CD14-positive monocyte (primary cell): ENCODE data around the gene HOXA7. TPM values are rescaled to one million over a fixed set of nuclear protein-coding genes. Genes with fewer than 3 reads are reported as not detected.

Source experiments
- DNase-seq, 3 donors: peaks; one replicate each; pipeline ENCODE4 v3.0.0-alpha.2; 2011 to 2022
- H2AFZ ChIP-seq: 2 replicates; pipeline ENCODE4 v1.6.0; 2012; ENCODE audit warnings: mild to moderate bottlenecking, low read depth, low read length, inconsistent platforms; ENCODE audit not compliant: insufficient read depth, poor library complexity, severe bottlenecking
- H3K27ac ChIP-seq, 2 donors: 1 replicate in 1 of 2; 2 replicates in 1 of 2; pipeline ENCODE4 v1.5.1; 2012 to 2013; ENCODE audit warnings: low read length in 2 of 2, control low read depth in 1 of 2, inconsistent platforms in 1 of 2, low read depth in 1 of 2, mild to moderate bottlenecking in 1 of 2
- H3K27me3 ChIP-seq, 2 donors: one replicate each; pipeline versions ENCODE4 v1.6.0 to v1.6.1; 2011 to 2013; ENCODE audit warnings: low read length in 2 of 2; ENCODE audit not compliant: control insufficient read depth in 2 of 2, insufficient read depth in 2 of 2
- H3K36me3 ChIP-seq, 2 donors: replicated peaks in 1 of 2; 1 replicate in 1 of 2; 2 replicates in 1 of 2; pipeline versions ENCODE4 v1.5.1 to v1.6.1; 2012 to 2013; ENCODE audit warnings: low read length in 2 of 2, control low read depth in 1 of 2, inconsistent platforms in 1 of 2, mild to moderate bottlenecking in 1 of 2; ENCODE audit not compliant: insufficient read depth in 2 of 2, control insufficient read depth in 1 of 2
- H3K4me1 ChIP-seq, 2 donors: 1 replicate in 1 of 2; 2 replicates in 1 of 2; pipeline versions ENCODE4 v1.5.1 to v1.6.1; 2012 to 2013; ENCODE audit warnings: low read length in 2 of 2, control low read depth in 1 of 2, inconsistent platforms in 1 of 2, mild to moderate bottlenecking in 1 of 2, moderate library complexity in 1 of 2; ENCODE audit not compliant: insufficient read depth in 2 of 2, control insufficient read depth in 1 of 2
- H3K4me2 ChIP-seq: replicated peaks from 2 replicates; pipeline ENCODE3; 2012; ENCODE audit warnings: low read length, moderate library complexity, mild to moderate bottlenecking; ENCODE audit not compliant: poor library complexity, severe bottlenecking; ENCODE audit errors: extremely low read depth
- H3K4me3 ChIP-seq, 3 experiments: fragments of 200-600 bp in 1 of 3; sonication (generic) in 1 of 3; replicated peaks in 1 of 3; 1 replicate in 2 of 3; 2 replicates in 1 of 3; pipeline ENCODE4 v1.5.1; 2011 to 2013; ENCODE audit warnings: low read length in 3 of 3, mild to moderate bottlenecking in 3 of 3, control low read depth in 2 of 3, low read depth in 2 of 3, inconsistent platforms in 1 of 3, moderate library complexity in 1 of 3
- H3K79me2 ChIP-seq: 2 replicates; pipeline ENCODE4 v1.6.0; 2012; ENCODE audit warnings: mild to moderate bottlenecking, control low read depth, inconsistent platforms, low read length, moderate library complexity; ENCODE audit not compliant: insufficient read depth
- H3K9ac ChIP-seq: 2 replicates; pipeline ENCODE4 v1.6.0; 2017; ENCODE audit warnings: low read length, mild to moderate bottlenecking; ENCODE audit not compliant: insufficient read depth, poor library complexity, severe bottlenecking
- H3K9me3 ChIP-seq, 2 donors: replicated peaks in 1 of 2; 1 replicate in 1 of 2; 2 replicates in 1 of 2; pipeline versions ENCODE4 v1.5.1 to v1.6.1; 2012 to 2013; ENCODE audit warnings: low read length in 2 of 2, control low read depth in 1 of 2; ENCODE audit not compliant: control insufficient read depth in 1 of 2, insufficient read depth in 1 of 2
- H4K20me1 ChIP-seq: 2 replicates; pipeline ENCODE4 v1.6.0; 2012; ENCODE audit warnings: mild to moderate bottlenecking, low read length, control low read depth, moderate library complexity; ENCODE audit not compliant: insufficient read depth
- H3K27ac Mint-ChIP-seq, 7 donors: one replicate each; pipeline ENCODE4 v1.8.0; 2020; ENCODE audit warnings: mild to moderate bottlenecking in 7 of 7, mixed read lengths in 7 of 7, moderate library complexity in 6 of 7, inconsistent platforms in 2 of 7
- H3K27me3 Mint-ChIP-seq, 3 donors: one replicate each; pipeline ENCODE4 v1.8.0; 2021 to 2022; ENCODE audit warnings: low read depth in 3 of 3, mild to moderate bottlenecking in 3 of 3, mixed read lengths in 3 of 3, moderate library complexity in 3 of 3, inconsistent platforms in 1 of 3
- H3K36me3 Mint-ChIP-seq, 2 donors: one replicate each; pipeline ENCODE4 v1.8.0; 2020; ENCODE audit warnings: mixed read lengths in 2 of 2, inconsistent platforms in 1 of 2, mild to moderate bottlenecking in 1 of 2
- H3K4me1 Mint-ChIP-seq: one replicate; pipeline ENCODE4 v1.8.0; 2020; ENCODE audit warnings: mild to moderate bottlenecking, mixed read lengths
- H3K4me3 Mint-ChIP-seq, 2 donors: one replicate each; pipeline ENCODE4 v1.8.0; 2020; ENCODE audit warnings: mild to moderate bottlenecking in 2 of 2, mixed read lengths in 2 of 2, moderate library complexity in 1 of 2
- H3K9me3 Mint-ChIP-seq, 7 donors: one replicate each; pipeline ENCODE4 v1.8.0; 2020 to 2022; ENCODE audit warnings: mixed read lengths in 7 of 7, mild to moderate bottlenecking in 6 of 7, moderate library complexity in 6 of 7, inconsistent platforms in 2 of 7
- WGBS: methylation state at CpG from one replicate; pipeline ENCODE4 v1.1.5; 2013; ENCODE audit warnings: missing lambda C conversion rate; ENCODE audit not compliant: insufficient coverage; 5-methylcytosine and 5-hydroxymethylcytosine counted together
- intact Hi-C, 2 donors: fragments of 100-400 bp; cut with micrococcal nuclease; formaldehyde crosslinking; loops; one replicate each; pipeline versions ENCODE4 v1.15.0 to v1.15.1; 2023
- polyA plus RNA-seq, 3 donors: library from polyadenylated mRNA; depleted of rRNA in 1 of 3; unstranded in 2 of 3; stranded (reverse) in 1 of 3; fragments of 300-500 nt in 2 of 3; fragments of >200 nt in 1 of 3; fragmentation: Illumina TruSeq in 2 of 3; gene quantifications; 1 replicate in 2 of 3; 2 replicates in 1 of 3; pipeline ENCODE4 v1.2.3, GENCODE V29; 2012 to 2021
- TF ChIP-seq, protein P1 (sequence below): fragments of 200-600 bp; IDR thresholded peaks from one replicate; pipeline ENCODE4 v1.8.0; 2022; ENCODE audit warnings: antibody characterized with exemption, mild to moderate bottlenecking

HOXA7 gene
- polyA plus RNA-seq, 3 donors = not detected

DNA sequence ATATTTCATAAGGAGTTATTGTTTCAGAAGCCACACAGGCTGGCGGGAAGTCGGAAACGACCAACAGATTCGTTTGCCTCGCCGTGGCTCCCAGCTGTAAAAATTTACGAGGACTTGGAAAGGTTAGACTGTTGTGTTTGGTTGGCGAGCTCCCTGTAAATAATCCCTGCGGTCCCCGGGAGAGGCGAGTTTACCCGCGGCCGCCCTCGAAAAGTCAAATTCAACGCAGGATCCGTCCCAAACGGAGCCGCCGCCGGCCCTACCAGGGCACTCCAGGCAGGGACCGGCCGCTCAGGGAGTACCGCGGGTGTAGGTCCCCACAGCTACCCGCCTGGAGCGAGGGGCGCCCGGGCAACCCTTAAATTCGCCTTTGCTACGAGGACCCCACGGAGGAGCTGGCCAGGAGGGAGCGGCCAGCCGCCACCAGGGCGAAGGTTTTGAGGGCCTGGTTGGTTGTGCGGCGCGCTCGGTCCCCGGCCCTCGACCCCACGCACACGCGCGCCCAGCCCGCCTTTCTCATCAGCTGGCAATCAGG lies 9.6 kb upstream of the HOXA7 start:
- under 1% methylated on average over 46 of the region's 46 CpGs for WGBS
- peak overlapping the region; percentile 69 for H3K4me2 ChIP-seq

More for the DNA sequence above, 9.6 kb upstream of the HOXA7 start:
- Histone ChIP-seq H3K27ac (no peak overlapping the region), H3K9ac (peak overlapping the region; percentile 33), H2AFZ (peak overlapping the region; percentile 79), H4K20me1 (peaks cover 9% of the 10 kb centered on the region), H3K4me1 (peaks cover 68 to 88% of the 10 kb centered on the region in 2 donors), H3K79me2 (peaks cover 7% of the 10 kb centered on the region), H3K9me3 (peaks cover 18 to 39% of the 10 kb centered on the region in 2 donors), H3K4me3 (peak overlapping the region; percentile 2 to 74 (median 40)), H3K27me3 (peaks cover 59 to 96% of the 10 kb centered on the region in 2 donors), H3K36me3 (no peaks in the 10 kb centered on the region)
- H3K4me3 Mint-ChIP-seq = peak overlapping the region; percentile 65 to 95
- H3K4me1 Mint-ChIP-seq = peaks cover 64% of the 10 kb centered on the region
- H3K27ac Mint-ChIP-seq = peak overlapping the region in 2 of 7 donors; percentile 68
- peaks cover 5 to 57% (median 36%) of the 10 kb centered on the region in 7 donors for H3K9me3 Mint-ChIP-seq
- H3K36me3 Mint-ChIP-seq = peaks cover 23 to 43% of the 10 kb centered on the region in 2 donors
- H3K27me3 Mint-ChIP-seq = peaks cover 85 to 91% (median 88%) of the 10 kb centered on the region in 3 donors
- intact Hi-C loops = loop anchor here (5.0 to 10.0 kb wide), 3 partner anchors 36 to 1304 kb away; partner anchors contain the start of gene HOXA13 (in 1 of the 2)
- no peak for DNase-seq
- TF ChIP-seq, protein P1, sequence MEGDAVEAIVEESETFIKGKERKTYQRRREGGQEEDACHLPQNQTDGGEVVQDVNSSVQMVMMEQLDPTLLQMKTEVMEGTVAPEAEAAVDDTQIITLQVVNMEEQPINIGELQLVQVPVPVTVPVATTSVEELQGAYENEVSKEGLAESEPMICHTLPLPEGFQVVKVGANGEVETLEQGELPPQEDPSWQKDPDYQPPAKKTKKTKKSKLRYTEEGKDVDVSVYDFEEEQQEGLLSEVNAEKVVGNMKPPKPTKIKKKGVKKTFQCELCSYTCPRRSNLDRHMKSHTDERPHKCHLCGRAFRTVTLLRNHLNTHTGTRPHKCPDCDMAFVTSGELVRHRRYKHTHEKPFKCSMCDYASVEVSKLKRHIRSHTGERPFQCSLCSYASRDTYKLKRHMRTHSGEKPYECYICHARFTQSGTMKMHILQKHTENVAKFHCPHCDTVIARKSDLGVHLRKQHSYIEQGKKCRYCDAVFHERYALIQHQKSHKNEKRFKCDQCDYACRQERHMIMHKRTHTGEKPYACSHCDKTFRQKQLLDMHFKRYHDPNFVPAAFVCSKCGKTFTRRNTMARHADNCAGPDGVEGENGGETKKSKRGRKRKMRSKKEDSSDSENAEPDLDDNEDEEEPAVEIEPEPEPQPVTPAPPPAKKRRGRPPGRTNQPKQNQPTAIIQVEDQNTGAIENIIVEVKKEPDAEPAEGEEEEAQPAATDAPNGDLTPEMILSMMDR = no peak
